Measurements from ENCODE around the gene ABCB6.

GRCh38 chr2:219268294-219268693 lies 49.5 kb upstream of the ABCB6 start:
- TF ChIP-seq CTCF (conservative IDR thresholded peaks at IDR 0.05; ENCODE audit: low read length) (no peak), EZH2phosphoT487 (IDR thresholded peaks at IDR 0.05; ENCODE audit: borderline replicate concordance, low read depth, low read length) (no peak)

Data from OCI-LY7 (cell line).